Measurements from ENCODE around the gene KIF2A. TPM values are rescaled to one million over a fixed set of nuclear protein-coding genes. Genes with fewer than 3 reads are reported as not detected.

Gene KIF2A
- total RNA-seq, 2 experiments from 2014 or later = 224 to 306 TPM

DNA sequence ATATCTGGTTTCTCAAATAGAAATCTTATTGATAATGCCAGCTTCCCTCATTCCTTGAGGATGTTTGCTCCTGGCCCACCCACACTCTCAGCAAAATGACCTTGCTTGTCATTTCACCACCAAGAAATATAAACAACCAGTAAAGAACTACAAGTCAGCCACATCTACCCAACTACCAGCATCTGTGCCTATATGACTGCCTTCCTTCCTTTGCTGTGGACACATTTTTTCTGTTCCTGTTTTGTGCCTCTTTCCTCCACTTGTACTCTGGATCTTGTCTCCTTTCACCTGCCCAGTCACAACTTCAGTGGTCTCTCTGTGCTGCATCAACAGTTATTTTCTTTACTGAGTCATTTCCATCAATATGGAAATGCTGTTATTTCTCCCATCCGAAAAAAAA lies 20.3 kb downstream of the KIF2A start:
- Mint-ChIP-seq H3K36me3 (ENCODE audit: low read depth) (peaks cover 40% of the 10 kb centered on the region), H3K27ac (peak overlapping the region; percentile 62), H3K4me1 (peaks cover 75% of the 10 kb centered on the region), H3K27me3 (no peaks in the 10 kb centered on the region), H3K9me3 (ENCODE audit: low read depth) (no peaks in the 10 kb centered on the region), H3K4me3 (no peak overlapping the region)
- ATAC-seq = peak; percentile 50
- POLR2A ChIA-PET = no interaction called here
- CTCF ChIA-PET = interaction anchor here (1.0 to 1.1 kb wide), 2 partner anchors 9 to 42 kb away, joined by 3 read pairs; no protein-coding TSS in a partner anchor
- intact Hi-C loops (cut with DNase I, micrococcal nuclease) = no loop called here
- no peak for DNase-seq

DNA sequence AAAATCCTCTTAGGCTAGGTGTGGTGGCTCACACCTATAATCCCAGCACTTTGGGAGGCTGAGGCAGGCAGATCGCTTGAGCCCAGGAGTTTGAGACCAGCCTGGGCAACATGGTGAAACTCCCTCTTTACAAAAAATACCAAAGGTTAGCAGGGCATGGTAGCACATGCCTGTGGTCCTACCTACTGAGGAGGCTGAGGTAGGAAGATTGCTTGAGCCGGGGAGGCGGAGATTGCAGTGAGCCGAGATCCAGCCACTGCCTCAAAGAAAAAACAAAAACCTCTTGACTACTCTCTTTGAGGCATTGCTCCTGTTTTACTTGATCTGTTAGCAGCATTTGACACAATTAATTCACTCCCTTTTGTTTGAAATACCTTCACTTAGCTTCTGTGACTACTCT lies 20.7 kb downstream of the KIF2A start:
- POLR2A ChIA-PET = no interaction called here
- H3K4me3 Mint-ChIP-seq = no peak overlapping the region
- H3K27ac Mint-ChIP-seq = peak overlapping the region; percentile 62
- peaks cover 36% of the 10 kb centered on the region for H3K36me3 Mint-ChIP-seq (ENCODE audit: low read depth)
- H3K4me1 Mint-ChIP-seq = peaks cover 71% of the 10 kb centered on the region
- DNase-seq (no peak), ATAC-seq (no peak)
- H3K27me3 Mint-ChIP-seq = no peaks in the 10 kb centered on the region
- intact Hi-C loops (cut with DNase I, micrococcal nuclease) = no loop called here
- CTCF ChIA-PET = interaction anchor here (1.2 kb wide), 1 partner anchor 19 kb away, joined by 6 read pairs; no protein-coding TSS in a partner anchor
- H3K9me3 Mint-ChIP-seq (ENCODE audit: low read depth) = no peaks in the 10 kb centered on the region

DNA sequence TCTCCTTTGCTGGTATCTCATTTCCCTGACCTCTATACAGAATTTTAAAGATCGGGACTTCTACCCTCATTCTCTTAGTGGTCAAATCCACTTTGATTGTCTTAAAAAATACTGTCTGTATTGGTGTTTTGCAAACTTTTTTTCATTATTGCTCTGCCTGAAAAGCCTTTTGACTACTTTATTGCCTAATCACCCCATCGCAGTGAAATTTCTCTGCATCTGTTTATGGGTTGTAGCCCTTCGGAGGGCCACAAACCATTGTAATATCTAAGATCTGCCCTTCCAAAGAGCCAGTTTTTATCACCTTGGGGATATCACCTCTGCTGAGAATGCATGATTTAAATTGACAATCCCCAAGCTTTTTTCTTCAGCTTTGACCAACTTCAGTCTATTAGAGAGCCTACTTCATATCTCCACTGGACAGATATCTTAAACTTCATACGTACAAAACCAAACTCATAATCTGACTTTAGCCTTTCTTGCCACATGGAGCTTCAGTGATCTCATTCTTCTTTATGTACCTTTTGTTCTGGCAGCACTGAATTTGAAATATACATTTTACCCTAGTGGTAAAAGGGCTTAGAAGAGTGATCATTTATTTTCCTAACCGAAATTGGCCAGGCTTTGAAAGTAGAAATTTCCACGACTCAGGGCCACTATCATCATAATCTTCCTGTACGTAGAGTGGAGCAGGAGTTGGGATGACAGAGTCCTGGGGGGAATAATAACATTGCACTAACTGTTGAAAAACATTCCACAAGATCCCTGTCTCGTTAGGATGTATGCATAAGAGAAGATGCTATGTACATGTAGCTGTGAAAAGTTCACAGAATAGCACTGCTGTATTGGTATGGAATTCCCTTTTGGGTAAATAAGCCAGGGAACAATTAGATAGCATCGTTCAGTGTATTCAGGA lies 21.4 kb downstream of the KIF2A start:
- Mint-ChIP-seq H3K4me1 (peaks cover 70% of the 10 kb centered on the region), H3K4me3 (no peak overlapping the region), H3K9me3 (ENCODE audit: low read depth) (no peaks in the 10 kb centered on the region), H3K36me3 (ENCODE audit: low read depth) (peaks cover 32% of the 10 kb centered on the region), H3K27ac (peak overlapping the region; percentile 62), H3K27me3 (no peaks in the 10 kb centered on the region)
- POLR2A ChIA-PET = no interaction called here
- DNase-seq (no peak), ATAC-seq (no peak)
- CTCF ChIA-PET = interaction anchor here (0.6 to 2.2 kb wide), 6 partner anchors 9 to 116 kb away, joined by 3 to 15 read pairs (median 3); no protein-coding TSS in a partner anchor
- intact Hi-C loops (cut with DNase I, micrococcal nuclease) = loop anchor here in 1 of 2 experiments (2.0 kb wide), 1 partner anchor 15 kb away; no protein-coding TSS in a partner anchor

DNA sequence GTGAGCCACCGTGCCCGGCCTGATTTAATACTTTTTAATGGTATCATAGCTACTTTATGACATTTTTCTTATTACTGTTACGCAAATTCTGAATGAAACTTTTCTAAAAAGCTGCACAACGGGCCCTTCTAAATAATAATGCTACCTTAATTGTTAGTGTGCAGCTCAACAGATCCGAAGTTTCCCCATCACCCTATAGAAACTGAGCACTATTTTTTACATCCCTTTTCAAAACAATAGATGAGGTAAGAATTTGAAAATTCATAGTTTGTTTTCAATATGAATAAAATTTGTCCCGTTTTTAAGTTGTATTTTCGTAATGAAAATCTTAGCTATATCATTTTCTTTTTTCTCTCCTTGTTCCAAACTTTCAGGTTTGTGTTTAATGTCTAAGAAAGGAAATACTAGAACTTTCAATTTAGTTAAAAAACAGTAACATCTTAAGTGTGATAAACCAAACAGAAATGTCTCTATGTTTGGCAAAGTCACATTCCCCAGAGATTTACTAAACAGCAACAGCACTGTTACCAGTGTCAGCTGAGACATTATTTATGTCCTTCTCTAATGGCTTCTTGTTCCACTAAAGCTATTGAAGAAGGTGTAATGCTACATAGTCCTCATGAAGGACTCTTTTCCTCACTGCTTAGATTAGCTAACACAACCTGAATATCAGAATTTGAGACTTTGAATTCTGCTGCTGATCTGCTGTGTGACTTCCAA lies 22.9 kb downstream of the KIF2A start:
- H3K27ac Mint-ChIP-seq = peak overlapping the region; percentile 67
- CTCF ChIA-PET = interaction anchor here (0.7 to 2.4 kb wide), 14 partner anchors 9 to 888 kb away, joined by 3 to 15 read pairs (median 4); partner anchors contain the start of gene KIF2A

DNA sequence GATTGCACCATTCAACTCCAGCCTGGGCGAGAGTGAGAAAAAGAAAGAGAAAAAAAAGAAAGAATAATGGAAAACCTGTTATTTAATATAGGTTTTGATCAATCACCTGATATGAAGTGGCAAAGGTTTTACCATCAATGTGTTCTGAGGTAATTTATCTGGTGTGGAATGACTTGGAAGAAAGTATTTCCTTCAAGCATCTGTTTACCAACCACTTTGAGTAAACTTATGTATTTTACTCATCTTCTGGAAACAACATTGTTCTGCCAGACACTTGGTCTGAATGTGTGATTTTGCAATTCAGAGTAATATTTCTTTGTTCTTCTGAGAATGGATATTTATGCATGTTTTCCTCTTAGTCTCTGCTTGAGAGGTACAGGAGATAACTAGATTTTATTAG lies 24.3 kb downstream of the KIF2A start:
- ChIA-PET POLR2A (interaction anchor here (0.6 kb wide), 1 partner anchor 11 kb away, joined by 3 read pairs; no protein-coding TSS in a partner anchor), CTCF (interaction anchor here (1.0 to 2.4 kb wide), 4 partner anchors 21 to 45 kb away, joined by 3 to 9 read pairs (median 4); no protein-coding TSS in a partner anchor)
- no peak for ATAC-seq
- DNase-seq = no peak
- Mint-ChIP-seq H3K27ac (no peak overlapping the region), H3K9me3 (ENCODE audit: low read depth) (no peaks in the 10 kb centered on the region), H3K36me3 (ENCODE audit: low read depth) (peaks cover 35% of the 10 kb centered on the region), H3K4me3 (no peak overlapping the region), H3K4me1 (peaks cover 76% of the 10 kb centered on the region), H3K27me3 (no peaks in the 10 kb centered on the region)
- intact Hi-C loops (cut with DNase I, micrococcal nuclease) = loop anchor here in 1 of 2 experiments (2.0 kb wide), 1 partner anchor 46 kb away; no protein-coding TSS in a partner anchor

More for the DNA sequence above, 22.9 kb downstream of the KIF2A start:
- peak; percentile 47 for ATAC-seq
- H3K27me3 Mint-ChIP-seq = no peaks in the 10 kb centered on the region
- intact Hi-C loops (cut with DNase I, micrococcal nuclease) = loop anchor here in 1 of 2 experiments (2.0 kb wide), 1 partner anchor 16 kb away; no protein-coding TSS in a partner anchor
- H3K9me3 Mint-ChIP-seq (ENCODE audit: low read depth) = no peaks in the 10 kb centered on the region
- no peak for DNase-seq
- H3K4me1 Mint-ChIP-seq = peaks cover 78% of the 10 kb centered on the region
- H3K36me3 Mint-ChIP-seq (ENCODE audit: low read depth) = peaks cover 37% of the 10 kb centered on the region
- POLR2A ChIA-PET = interaction anchor here (0.8 to 1.0 kb wide), 2 partner anchors 23 to 43 kb away, joined by 3 to 4 read pairs; partner anchors contain the start of gene KIF2A
- no peak overlapping the region for H3K4me3 Mint-ChIP-seq

DNA sequence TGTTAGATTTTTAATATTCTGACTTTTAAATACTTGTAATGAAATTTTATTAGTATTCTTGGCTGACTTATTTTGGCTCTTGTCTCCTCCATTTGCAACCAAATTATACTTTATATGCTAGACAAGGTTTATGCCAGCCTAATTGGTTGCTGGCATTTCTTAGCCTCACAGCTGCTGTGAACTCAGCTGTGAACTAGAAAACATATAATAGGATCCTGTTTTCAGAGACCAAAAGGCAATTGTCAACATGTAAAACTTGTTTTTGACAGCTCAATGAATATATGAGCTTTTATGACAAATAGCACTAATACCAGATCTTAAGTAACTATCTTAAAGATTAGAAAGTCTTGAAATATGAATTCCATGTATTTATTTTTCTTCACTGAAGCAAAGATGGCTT lies 25.9 kb downstream of the KIF2A start:
- H3K4me3 Mint-ChIP-seq = no peak overlapping the region
- intact Hi-C loops (cut with DNase I, micrococcal nuclease) = loop anchor here in 1 of 2 experiments (2.0 kb wide), 1 partner anchor 47 kb away; no protein-coding TSS in a partner anchor
- no peaks in the 10 kb centered on the region for H3K27me3 Mint-ChIP-seq
- ATAC-seq = no peak
- H3K4me1 Mint-ChIP-seq = peaks cover 63% of the 10 kb centered on the region
- ChIA-PET POLR2A (no interaction called here), CTCF (interaction anchor here (1.0 to 1.3 kb wide), 4 partner anchors 8 to 27 kb away, joined by 3 read pairs; no protein-coding TSS in a partner anchor)
- peak overlapping the region; percentile 13 for H3K27ac Mint-ChIP-seq
- peaks cover 25% of the 10 kb centered on the region for H3K36me3 Mint-ChIP-seq (ENCODE audit: low read depth)
- H3K9me3 Mint-ChIP-seq (ENCODE audit: low read depth) = no peaks in the 10 kb centered on the region
- DNase-seq = no peak

DNA sequence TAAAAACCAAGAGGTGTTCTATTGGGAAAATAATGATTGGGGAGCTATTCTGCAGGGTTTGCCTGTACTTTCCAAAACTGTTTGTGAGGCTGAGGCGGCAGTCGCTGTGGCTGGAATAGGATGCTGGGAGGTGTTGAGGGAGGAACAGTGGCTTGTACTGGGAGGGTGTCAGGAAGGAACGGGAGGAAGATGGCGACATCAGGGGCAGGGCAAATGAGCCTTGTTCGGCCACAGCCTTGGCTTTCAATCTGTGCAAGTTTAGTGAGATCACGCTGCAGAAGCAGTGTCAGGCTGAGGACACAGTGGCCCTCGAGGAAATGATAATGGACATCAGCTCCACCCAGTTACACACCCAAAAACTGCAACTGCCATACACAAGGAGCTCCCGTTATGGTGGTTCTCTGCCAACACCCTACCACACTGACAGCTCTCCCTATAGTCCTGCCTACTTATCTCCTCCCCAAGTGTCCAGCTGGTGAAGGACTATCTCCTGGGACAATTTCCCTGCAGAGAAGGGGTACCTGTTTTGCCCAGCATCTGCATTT lies 27.3 kb downstream of the KIF2A start:
- DNase-seq (no peak), ATAC-seq (no peak)
- no peaks in the 10 kb centered on the region for H3K9me3 Mint-ChIP-seq (ENCODE audit: low read depth)
- H3K27me3 Mint-ChIP-seq = no peaks in the 10 kb centered on the region
- POLR2A ChIA-PET = no interaction called here
- intact Hi-C loops (cut with DNase I, micrococcal nuclease) = no loop called here
- H3K4me1 Mint-ChIP-seq = peaks cover 55% of the 10 kb centered on the region
- CTCF ChIA-PET = interaction anchor here (0.6 to 1.0 kb wide), 5 partner anchors 11 to 109 kb away, joined by 3 to 6 read pairs (median 3); no protein-coding TSS in a partner anchor
- peak overlapping the region; percentile 16 for H3K27ac Mint-ChIP-seq
- H3K4me3 Mint-ChIP-seq = no peak overlapping the region
- H3K36me3 Mint-ChIP-seq (ENCODE audit: low read depth) = peaks cover 27% of the 10 kb centered on the region

DNA sequence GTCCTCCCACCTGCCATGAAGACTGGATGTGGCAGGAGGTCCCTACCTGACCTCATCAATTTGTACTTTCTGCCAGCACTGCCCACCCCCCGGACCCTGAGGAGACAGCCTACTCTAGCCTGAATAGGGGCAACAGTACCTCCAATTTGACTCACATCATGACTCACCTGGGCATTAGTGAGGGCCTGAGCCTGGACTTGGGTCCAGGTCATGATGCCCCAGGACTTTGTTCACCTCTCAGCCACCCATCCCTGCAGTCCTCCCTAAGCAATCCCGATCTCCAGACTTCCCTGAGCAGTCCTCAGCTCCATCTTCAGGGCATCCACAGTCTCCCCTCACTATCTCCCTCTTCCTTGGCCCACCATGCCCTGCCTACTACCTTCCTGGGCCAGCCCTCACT lies 28.1 kb downstream of the KIF2A start:
- POLR2A ChIA-PET = no interaction called here
- CTCF ChIA-PET = interaction anchor here (1.0 kb wide), 2 partner anchors 12 to 110 kb away, joined by 3 to 6 read pairs; no protein-coding TSS in a partner anchor
- intact Hi-C loops (cut with DNase I, micrococcal nuclease) = no loop called here
- Mint-ChIP-seq H3K4me1 (peaks cover 53% of the 10 kb centered on the region), H3K27me3 (no peaks in the 10 kb centered on the region), H3K27ac (peak overlapping the region; percentile 58), H3K36me3 (ENCODE audit: low read depth) (peaks cover 27% of the 10 kb centered on the region), H3K4me3 (no peak overlapping the region), H3K9me3 (ENCODE audit: low read depth) (no peaks in the 10 kb centered on the region)
- ATAC-seq (no peak), DNase-seq (no peak)

DNA sequence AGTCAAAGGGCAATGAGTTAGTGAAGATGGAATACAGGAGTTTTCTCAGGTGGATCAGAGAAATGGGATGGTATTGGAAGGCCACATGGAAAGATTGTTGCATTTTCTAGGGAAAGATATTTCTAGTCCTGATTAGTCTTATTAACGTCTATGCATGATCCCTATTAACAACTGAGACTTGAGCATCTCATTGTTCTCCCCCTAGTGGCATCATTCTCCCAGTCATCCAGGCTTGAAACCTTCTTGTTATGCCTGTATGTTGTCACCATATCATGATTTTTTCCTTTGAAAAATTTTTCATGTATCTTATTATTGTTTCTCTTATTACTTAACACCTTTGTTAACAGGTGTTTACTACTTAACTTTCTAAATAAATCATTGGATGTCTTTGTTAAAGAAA lies 34.4 kb downstream of the KIF2A start:
- no peaks in the 10 kb centered on the region for H3K27me3 Mint-ChIP-seq
- no peak overlapping the region for H3K4me3 Mint-ChIP-seq
- DNase-seq (no peak), ATAC-seq (no peak)
- H3K9me3 Mint-ChIP-seq (ENCODE audit: low read depth) = no peaks in the 10 kb centered on the region
- CTCF ChIA-PET = interaction anchor here (0.6 to 1.2 kb wide), 6 partner anchors 8 to 959 kb away, joined by 3 to 4 read pairs (median 3); no protein-coding TSS in a partner anchor
- intact Hi-C loops (cut with DNase I, micrococcal nuclease) = loop anchor here (2.0 to 5.0 kb wide), 3 partner anchors 26 to 113 kb away; partner anchors contain the start of gene KIF2A (in 2 of the 2)
- POLR2A ChIA-PET = no interaction called here
- H3K27ac Mint-ChIP-seq = no peak overlapping the region
- H3K36me3 Mint-ChIP-seq (ENCODE audit: low read depth) = peaks cover 27% of the 10 kb centered on the region
- H3K4me1 Mint-ChIP-seq = peaks cover 54% of the 10 kb centered on the region

DNA sequence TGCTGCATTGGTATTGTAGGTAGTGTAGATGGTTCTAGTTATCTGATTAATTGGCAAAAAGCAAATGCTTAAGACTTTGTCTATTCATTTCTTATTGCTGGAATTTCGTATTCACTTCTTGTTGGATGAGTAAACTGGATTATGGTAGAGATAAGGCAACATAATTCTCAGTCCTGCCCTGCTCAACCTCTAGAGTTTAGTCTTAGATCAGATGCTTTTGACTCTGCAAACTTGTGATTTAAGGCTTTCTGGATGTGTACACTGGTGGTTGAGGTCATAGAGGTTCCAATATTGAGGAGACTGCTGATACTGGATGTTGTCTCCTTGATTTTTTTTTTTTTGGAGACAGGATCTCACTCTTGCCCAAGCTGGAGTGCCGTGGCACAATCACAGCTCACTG lies 35.0 kb downstream of the KIF2A start:
- DNase-seq (no peak), ATAC-seq (peak; percentile 60)
- POLR2A ChIA-PET = interaction anchor here (1.0 kb wide), 1 partner anchor 35 kb away, joined by 4 read pairs; the partner anchor contains the start of gene KIF2A
- H3K27me3 Mint-ChIP-seq = no peaks in the 10 kb centered on the region
- H3K36me3 Mint-ChIP-seq (ENCODE audit: low read depth) = peaks cover 27% of the 10 kb centered on the region
- CTCF ChIA-PET = interaction anchor here (0.6 to 1.2 kb wide), 6 partner anchors 9 to 960 kb away, joined by 3 to 4 read pairs (median 3); no protein-coding TSS in a partner anchor
- no peak overlapping the region for H3K4me3 Mint-ChIP-seq
- intact Hi-C loops (cut with DNase I, micrococcal nuclease) = loop anchor here (2.0 to 5.0 kb wide), 3 partner anchors 26 to 114 kb away; partner anchors contain the start of gene KIF2A (in 2 of the 2)
- no peaks in the 10 kb centered on the region for H3K9me3 Mint-ChIP-seq (ENCODE audit: low read depth)
- H3K4me1 Mint-ChIP-seq = peaks cover 52% of the 10 kb centered on the region
- H3K27ac Mint-ChIP-seq = peak overlapping the region; percentile 84

Measured in activated CD4-positive, alpha-beta T cell treated with anti-CD3 and anti-CD28 coated beads for 36 hours (primary cell).